Ishikawa (cell line): ENCODE measurements around the gene TIE1.

Source experiments
- EP300 ChIP-seq: IDR thresholded peaks from 2 replicates; pipeline ENCODE4 v1.6.1; 2012; ENCODE audit warnings: borderline replicate concordance
- FOXM1 ChIP-seq: IDR thresholded peaks from 2 replicates; pipeline ENCODE4 v1.6.1; 2012; ENCODE audit warnings: low read depth, borderline replicate concordance
- RAD21 ChIP-seq: IDR thresholded peaks from 2 replicates; pipeline ENCODE4 v1.6.1; 2012; ENCODE audit warnings: low read depth
- REST ChIP-seq: IDR thresholded peaks from 2 replicates; pipeline ENCODE4 v1.6.1; 2012; ENCODE audit warnings: low read depth, mild to moderate bottlenecking
- TAF1 ChIP-seq: IDR thresholded peaks from 2 replicates; pipeline ENCODE4 v1.6.1; 2012; ENCODE audit warnings: low read depth, mild to moderate bottlenecking
- USF1 ChIP-seq: IDR thresholded peaks from 2 replicates; pipeline ENCODE4 v1.6.1; 2012

- TF ChIP-seq REST (no peak), EP300 (no peak), TAF1 (no peak), RAD21 (no peak), FOXM1 (no peak), USF1 (no peak)
These were observed 43.9 kb upstream of the TIE1 start for GRCh38 chr1:43256675-43257570.
